Measurements from ENCODE around the gene CARF.

Gene CARF

GRCh38 chr2:203021991-203022390 lies 109.9 kb downstream of the CARF start:
- DNase-seq = no peak

GRCh38 chr2:203022751-203023150 lies 110.7 kb downstream of the CARF start:
- DNase-seq = no peak

DNA sequence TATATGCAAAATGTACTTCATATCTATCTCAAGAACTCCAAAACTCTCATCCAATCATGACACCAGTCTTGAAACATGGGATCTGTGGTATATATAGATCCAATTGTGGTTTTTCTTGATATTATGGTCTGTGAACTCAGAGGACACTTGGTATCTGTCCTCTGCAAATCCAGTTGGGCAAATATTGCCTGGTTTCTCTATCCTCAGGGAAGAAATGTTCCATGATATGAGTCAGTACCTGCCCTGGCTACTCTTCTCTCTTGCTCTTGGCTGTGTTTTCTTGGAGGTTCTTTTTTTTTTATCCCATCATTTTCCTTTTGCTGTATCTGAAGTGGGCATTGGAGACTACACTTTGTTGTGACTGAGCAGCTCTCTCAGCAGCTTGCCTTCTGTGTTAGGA lies 113.5 kb downstream of the CARF start:
- DNase-seq = no peak

DNA sequence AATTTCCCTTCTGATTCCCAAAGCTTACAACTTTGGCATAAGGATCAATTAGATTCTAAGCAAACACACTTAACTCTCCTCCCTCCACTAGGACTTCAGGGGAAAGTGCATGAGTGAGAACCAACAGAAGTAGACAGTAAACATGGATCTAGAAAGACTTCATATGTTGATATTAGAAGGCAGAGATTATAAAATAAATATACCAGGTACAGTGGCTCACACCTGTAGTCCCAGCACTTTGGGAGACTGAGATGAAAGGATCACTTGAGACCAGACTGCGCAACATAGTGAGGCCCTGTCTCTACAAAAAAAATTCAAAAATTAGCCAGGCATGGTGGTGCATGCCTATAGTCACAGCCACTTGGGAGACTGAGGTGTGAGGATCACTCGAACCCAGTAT lies 118.5 kb downstream of the CARF start:
- DNase-seq = no peak

DNA sequence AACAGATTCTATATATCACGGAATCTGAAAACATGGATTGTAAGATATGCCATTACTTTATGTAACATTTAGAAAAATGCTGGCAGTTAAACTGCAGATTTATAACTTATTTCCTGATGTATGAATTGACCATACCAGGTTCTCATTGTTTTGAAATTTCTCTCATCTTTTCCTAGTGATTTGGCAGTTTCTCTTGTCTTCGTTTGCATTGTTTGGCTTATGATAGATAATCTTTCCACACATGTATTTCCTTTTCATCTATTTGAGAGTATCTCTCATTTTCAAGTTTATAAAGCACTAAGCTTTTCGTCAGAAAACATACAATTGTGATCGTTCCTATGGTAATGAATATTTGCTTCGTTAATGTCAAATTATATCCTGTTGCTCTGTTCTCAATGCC lies 118.9 kb downstream of the CARF start:
- DNase-seq = no peak

GRCh38 chr2:203033395-203033794 lies 121.3 kb downstream of the CARF start:
- DNase-seq = no peak

DNA sequence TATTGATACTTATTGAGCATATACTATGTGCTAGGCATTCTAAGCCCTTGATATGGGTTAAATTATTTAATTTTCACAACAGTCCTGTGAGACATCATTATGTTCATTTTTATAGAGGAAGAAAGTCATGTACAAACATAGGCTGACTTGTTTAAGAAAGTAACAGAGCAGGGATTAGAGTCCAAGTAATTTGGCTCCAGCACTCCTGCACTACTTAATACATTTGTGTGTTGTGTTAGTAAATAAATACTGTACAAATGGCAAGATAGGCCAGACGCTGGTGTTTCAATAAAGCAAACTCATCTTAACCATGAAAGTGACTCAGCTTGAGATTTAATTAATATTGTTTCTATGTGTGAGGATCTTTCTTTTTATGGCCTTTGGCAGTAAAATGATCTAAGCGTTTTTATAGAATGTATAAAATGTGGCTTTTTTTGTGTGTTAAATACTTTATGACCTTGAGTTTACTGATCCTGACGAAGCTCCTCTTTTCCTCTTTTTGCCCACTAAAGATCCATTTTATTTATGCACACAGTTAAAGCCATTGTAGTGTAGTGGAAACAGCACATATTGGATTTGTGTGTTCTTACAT lies 123.9 kb downstream of the CARF start:
- no peak for DNase-seq

All from 8988T (cell line).